Inflammatory macrophage treated with lipopolysaccharide for 1 hour (primary cell): ENCODE measurements around the gene RUNX3.
"Not testable (repeated sequence)": the region's sequence is repeated elsewhere in the genome, so short reads cannot be mapped to it uniquely, and the experiment has no call there.

Experiments
- DNase-seq, 2 donors: peaks; one replicate each; pipeline ENCODE4 v3.0.0-alpha.2; 2020 to 2022

Gene RUNX3

DNA sequence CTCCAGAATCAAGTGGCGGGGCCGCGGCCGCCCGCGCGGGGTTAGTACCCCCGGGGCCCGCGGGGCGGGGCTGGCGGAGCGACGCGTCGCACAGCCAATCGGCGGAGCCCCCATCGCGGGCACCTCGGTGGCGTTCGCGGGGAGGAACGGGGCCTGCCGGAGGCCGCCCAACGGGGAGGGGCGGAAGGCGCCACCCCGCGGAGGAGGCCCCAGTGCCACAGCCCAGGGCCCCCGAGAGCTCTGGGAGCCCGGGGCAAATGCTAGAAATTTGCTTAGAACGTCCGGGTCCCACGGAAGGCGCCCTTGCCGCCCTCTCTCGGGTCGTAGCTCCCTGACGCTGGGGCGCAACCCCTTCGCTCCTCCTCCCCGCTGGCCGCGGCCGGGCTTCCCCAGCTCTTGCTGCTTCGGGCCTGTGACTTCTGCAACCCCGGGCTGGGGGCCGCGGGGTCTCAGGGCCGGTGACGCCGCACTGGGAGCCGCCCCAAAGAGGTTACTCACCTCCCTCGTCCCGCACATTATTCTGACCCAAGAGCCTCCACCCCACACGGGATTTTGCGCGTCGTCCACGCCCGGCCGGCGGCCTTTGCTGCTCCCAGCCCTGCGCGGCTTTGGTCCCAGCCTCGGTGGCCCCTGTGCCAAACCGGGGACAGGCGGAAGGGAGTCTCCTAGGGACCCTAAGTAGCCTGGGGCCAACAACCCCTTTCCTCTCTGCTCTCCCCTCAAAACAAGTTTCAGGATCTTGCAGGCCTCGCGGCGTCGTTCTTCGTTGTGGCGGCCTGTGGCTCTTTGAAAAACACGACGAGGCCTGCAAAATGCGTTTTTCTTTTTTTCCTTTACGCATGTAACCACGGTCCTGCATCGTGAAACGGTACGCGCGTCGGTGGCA, at the start of gene RUNX3:
RUNX3 (minus strand) TSS at position 17 of the 886 bp plus-strand sequence. CDS start 408 bp downstream, outside the sequence.
- DNase-seq: peak; percentile 75 to 76

DNA sequence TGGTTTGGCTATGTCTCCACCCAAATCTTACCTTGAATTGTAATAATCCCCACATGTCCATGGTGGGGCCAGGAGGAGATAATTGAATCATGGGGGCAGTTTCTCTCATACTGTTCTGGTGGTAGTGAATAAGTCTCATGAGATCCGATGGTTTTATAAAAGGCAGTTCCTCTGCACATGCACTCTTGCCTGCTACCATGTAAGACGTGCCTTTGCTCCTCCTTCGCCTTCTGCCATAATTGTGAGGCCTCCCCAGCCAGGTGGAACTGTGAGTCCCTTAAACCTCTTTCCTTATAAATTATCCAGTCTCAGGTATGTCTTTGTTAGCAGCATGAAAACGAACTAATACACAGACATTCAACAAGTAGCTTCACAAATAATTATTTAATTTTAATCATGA, 49.2 kb upstream of the RUNX3 start:
- not testable (repeated sequence) for DNase-seq

DNA sequence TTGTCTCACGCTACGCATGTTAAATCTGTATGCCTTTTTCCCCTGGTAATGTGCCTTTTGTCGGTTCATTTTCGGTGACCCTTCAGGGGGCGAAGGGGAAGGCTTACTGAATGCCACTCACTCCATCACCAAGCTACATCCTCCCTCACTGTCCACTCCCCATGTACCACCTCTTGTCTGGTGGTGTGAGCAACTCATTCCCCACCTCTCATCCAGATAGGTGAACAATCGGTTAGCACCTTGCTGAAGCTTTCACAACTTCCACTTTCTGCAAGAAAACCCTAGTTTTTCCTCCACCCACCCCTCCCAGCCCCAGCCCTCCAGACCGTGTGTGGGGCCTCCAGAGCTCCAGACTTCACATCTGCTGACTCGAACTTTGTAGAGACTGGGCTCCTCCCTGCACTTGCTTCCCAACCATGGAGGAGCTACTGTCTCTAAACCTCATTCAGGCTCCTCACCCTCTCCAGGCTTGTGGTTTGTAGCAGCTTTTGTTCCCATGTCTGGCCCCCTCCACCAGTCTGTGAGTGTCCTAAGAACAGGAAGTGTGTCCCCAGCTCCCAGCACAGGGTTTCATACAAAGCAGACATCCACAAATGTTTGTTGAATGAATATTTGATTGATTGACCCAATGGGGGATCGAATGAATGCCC, 48.4 kb upstream of the RUNX3 start:
- peak in 1 of 2 donors; percentile 12 for DNase-seq

DNA sequence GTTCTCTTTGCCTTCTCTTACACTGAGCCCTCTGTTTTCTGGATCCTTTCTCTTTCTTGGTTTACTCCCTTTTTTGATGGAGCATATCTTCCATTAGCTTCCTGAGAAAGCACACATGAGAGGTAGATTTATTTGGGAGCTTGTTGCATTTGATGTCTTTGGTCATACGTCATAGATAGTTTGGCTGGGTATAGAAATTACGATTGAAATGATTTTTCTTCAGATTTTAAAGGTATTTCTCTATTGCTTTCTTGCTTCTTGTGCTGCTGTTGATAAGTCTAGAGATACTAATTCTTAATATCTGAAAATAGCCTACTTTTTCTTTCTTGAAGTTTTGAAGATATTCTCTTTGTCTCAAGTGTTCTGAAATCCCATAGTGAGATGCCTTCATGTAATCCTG, 45.3 kb upstream of the RUNX3 start:
- no peak for DNase-seq

DNA sequence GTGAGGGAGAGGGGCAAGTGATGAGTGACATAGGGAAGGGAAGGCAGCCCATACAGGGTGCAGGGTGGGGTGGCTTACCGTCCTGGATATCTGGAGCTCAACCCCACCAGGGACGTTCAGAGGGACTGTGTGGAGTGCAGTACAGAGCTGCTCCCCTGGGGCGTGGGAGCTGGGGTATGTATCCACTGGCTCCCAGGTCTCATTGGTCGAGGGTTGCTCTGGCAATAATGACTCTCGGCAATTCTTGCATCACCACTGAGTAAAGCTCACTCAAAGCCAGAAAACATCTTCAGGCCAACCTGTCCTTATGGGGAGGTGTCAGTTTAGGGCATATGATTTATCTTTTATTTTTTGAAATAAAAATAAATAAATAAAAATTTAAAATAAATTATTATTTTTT, 43.2 kb upstream of the RUNX3 start:
- DNase-seq: no peak

DNA sequence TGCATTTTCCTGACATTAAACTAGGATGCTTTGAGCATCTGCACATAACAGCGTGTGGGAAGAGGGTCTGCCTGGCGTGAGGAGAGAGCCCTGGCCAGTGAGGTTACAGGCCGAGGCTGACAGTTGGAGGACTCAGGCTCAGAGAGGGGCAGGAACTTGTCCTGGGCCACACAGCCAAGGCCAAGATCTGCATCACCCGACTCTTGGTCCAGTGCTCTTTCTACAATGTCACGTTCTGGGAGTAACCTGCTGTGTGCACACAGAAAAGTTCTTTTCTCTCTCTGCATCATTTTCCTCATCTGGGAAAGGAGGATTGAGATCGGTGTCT, 42.8 kb upstream of the RUNX3 start:
- no peak for DNase-seq

- peak; percentile 57 to 78 for DNase-seq
Observed at GRCh38 chr1:24972221-24972914, 42.3 kb upstream of the RUNX3 start.

- no peak for DNase-seq
Observed at GRCh38 chr1:24970926-24971875, 41.1 kb upstream of the RUNX3 start.

DNA sequence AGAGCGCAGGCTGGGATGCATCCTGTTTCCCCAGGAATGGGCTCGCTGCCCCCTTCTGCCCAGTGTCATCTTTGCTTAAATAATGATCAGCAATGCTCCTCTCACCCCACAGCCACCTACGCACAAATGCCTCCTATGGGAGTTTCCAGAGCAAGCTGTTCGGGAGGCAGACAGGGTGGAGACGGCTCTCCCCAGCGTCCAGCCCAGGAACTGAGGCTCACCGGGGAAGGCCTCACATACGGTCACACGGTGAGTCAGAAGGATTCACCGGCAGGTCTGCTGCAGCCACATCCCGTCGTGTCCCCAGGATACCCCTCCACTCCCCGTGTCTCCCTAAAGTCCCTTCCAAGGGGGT, 40.3 kb upstream of the RUNX3 start:
- DNase-seq: peak in 1 of 2 donors; percentile 41

DNA sequence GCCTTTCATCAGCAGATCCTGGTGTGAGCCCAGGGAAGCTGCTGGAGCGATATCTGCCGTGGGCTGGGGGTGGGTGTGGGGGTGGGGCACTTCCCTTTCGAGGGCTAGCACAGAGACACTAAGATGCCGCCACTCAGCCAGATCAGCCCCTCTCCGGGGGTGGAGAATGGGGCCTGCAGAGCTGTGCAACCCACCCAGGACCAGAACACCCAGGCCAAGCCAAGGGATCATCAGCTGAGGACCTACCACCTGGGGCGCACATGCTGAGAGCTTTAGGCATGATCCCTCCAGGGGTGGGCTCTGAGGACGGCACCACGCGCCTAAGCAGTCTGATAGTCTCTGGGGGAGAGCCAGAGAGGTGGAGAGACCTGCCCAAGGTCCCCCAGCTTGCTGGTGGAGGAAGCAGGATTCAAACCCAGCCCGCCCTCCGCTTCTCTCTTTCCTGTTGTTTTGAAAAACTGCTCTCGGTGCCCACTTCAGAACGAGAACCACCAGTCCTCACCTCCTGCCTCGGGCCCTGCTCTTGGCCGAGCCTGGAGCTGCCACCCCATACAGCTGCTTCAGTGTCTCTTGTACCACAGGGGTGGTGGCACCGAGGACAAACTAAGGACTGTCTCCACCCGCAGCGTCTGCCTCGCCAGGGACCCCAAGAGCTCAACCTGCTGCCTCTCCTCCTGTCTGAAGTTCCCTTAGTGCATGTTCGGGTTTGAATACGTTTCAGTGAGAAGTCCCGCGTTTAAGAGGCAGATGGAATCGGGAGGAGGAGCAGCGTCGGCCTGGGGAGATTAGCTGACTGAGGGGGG, 39.7 kb upstream of the RUNX3 start:
- no peak for DNase-seq

DNA sequence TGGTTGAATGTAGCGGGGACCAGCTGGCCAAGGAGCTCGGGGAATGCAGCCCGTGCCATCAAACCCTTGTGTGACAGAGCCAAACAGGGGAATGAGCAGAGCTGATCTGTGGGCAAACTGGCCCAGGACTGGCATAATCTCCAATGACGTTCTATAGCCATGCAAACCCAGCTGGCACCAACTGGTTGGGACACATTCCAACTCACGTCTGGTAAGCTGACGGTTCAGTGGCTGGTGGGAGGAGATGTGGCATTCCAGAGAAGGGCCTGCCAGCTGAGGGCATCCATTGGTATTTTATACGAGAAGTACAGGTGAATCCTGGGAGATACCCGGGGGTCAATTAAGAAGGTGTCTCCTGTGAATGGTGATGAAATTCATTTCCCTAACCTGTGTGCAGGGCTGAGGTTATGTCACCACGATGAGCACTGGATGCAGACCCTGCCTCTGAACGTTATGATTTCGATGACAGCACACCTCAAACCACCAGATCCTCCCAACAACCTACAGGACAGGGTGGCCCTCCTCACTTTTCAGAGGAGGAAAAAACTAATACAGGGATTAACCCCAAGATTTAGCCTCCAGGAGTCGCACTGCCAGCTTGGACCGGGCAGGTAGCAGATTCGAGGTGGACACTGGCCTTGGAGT, 39.0 kb upstream of the RUNX3 start:
- DNase-seq: no peak

- no peak for DNase-seq
Observed at GRCh38 chr1:24967962-24968361, 37.9 kb upstream of the RUNX3 start.

DNA sequence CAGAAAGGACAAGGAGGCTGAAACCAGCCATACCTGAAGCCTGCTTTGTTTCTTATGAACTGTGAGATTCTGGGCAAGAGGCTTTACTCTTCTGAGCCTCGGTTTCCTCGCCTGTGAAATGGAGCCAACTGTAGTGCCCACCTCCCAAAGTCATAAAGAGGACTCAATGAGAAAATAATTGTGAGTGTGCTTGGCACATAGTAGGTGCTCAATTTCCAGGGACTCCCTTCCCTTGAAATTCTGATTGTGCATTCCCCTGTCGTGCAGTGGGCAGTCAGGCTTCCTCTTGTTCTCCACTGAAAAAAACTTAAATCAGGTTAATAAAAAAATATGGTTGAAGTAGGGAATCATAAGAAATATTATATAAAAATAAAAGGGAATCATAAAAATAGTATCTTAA, 37.5 kb upstream of the RUNX3 start:
- DNase-seq: no peak

GRCh38 chr1:24966724-24967346, 36.8 kb upstream of the RUNX3 start:
- DNase-seq: peak; percentile 86 to 88

GRCh38 chr1:24966121-24966723, 36.1 kb upstream of the RUNX3 start:
- DNase-seq: peak; percentile 17 to 64

DNA sequence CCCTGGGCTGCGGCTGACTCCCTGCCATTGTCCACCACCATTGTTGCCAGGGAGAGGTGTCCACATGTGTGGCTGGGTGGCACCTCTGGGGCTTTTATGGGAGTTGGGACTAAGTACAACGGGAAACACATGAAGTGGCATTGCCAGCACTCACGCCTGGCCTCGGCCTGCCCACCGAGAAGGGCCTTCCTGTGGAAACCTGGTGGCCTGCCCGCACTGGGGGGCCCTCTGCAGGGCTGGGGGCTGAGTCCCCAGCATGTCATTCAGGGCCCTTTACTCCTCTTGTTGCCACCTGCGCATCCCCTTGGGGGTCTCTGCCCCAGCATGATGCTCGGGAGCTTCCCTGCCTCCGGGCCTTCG, 35.5 kb upstream of the RUNX3 start:
- no peak for DNase-seq

- DNase-seq: peak; percentile 60 to 68
Observed at GRCh38 chr1:24964811-24965570, 34.9 kb upstream of the RUNX3 start.

- DNase-seq: no peak
Observed at GRCh38 chr1:24963943-24964693, 34.0 kb upstream of the RUNX3 start.
